Endometrial microvascular endothelial cells (primary cell): ENCODE data around the gene FAM209B. TPM values are rescaled to one million over a fixed set of nuclear protein-coding genes. Genes with fewer than 3 reads are reported as not detected.
"Not testable (repeated sequence)": the region's sequence is repeated elsewhere in the genome, so short reads cannot be mapped to it uniquely, and the experiment has no call there.

ENCODE experiments used
- in situ Hi-C: cut with HindIII; loops from 2 replicates; pipeline ENCODE4 v1.10.0; 2017; ENCODE audit warnings: low sequenced_read_pairs, low pct_unique_long_range_greater_than_20kb; ENCODE audit errors: inconsistent ontology term
- total RNA-seq: library from RNA; depleted of rRNA; stranded (reverse); fragments of >200 nt; gene quantifications from one replicate; pipeline ENCODE4 v1.2.3, GENCODE V29; 2015; ENCODE audit errors: inconsistent ontology term

The FAM209B gene
- total RNA-seq, 1 donor from 2014 or later, result not detected

GRCh38 chr20:56524444-56524843 is 8.6 kb upstream of the FAM209B start, which contains the start of gene FAM209A:
Gene FAM209A, plus strand, starts transcription at chr20:56524744. Its CDS starts 65 bp downstream, at chr20:56524809.
- in situ Hi-C loops, result not testable (repeated sequence)

GRCh38 chr20:56527521-56527920 is 5.5 kb upstream of the FAM209B start:
- in situ Hi-C loops, result no loop called here

GRCh38 chr20:56537997-56538396 is 5.0 kb downstream of the FAM209B start:
- in situ Hi-C loops, result no loop called here

GRCh38 chr20:56540415-56540814 is 7.4 kb downstream of the FAM209B start:
- in situ Hi-C loops, result no loop called here

GRCh38 chr20:56542489-56543030 is 9.5 kb downstream of the FAM209B start:
- in situ Hi-C loops, result no loop called here

GRCh38 chr20:56551571-56551970 is 18.5 kb downstream of the FAM209B start:
- in situ Hi-C loops, result no loop called here

GRCh38 chr20:56552911-56553629 is 20.0 kb downstream of the FAM209B start:
- in situ Hi-C loops, result no loop called here

- in situ Hi-C loops, result no loop called here
Measured at GRCh38 chr20:56554869-56555268, 21.8 kb downstream of the FAM209B start.

- in situ Hi-C loops, result no loop called here
Measured at GRCh38 chr20:56558968-56559367, 25.9 kb downstream of the FAM209B start.

GRCh38 chr20:56564526-56564925 is 31.5 kb downstream of the FAM209B start:
- in situ Hi-C loops, result not testable (repeated sequence)

- in situ Hi-C loops, result no loop called here
Measured at GRCh38 chr20:56565511-56565910, 32.5 kb downstream of the FAM209B start.

- in situ Hi-C loops, result no loop called here
Measured at GRCh38 chr20:56566621-56567020, 33.6 kb downstream of the FAM209B start.

- in situ Hi-C loops, result no loop called here
Measured at GRCh38 chr20:56570832-56571231, 37.8 kb downstream of the FAM209B start.

- in situ Hi-C loops, result no loop called here
Measured at GRCh38 chr20:56572172-56572571, 39.1 kb downstream of the FAM209B start.

- in situ Hi-C loops, result no loop called here
Measured at GRCh38 chr20:56573986-56574385, 40.9 kb downstream of the FAM209B start.

- in situ Hi-C loops, result no loop called here
Measured at GRCh38 chr20:56574531-56575142, 41.6 kb downstream of the FAM209B start.

GRCh38 chr20:56575157-56575556 is 42.1 kb downstream of the FAM209B start:
- in situ Hi-C loops, result no loop called here

GRCh38 chr20:56575961-56576360 is 42.9 kb downstream of the FAM209B start:
- in situ Hi-C loops, result no loop called here

- in situ Hi-C loops, result no loop called here
Measured at GRCh38 chr20:56579301-56579710, 46.3 kb downstream of the FAM209B start.

GRCh38 chr20:56580226-56580625 is 47.2 kb downstream of the FAM209B start:
- in situ Hi-C loops, result no loop called here
